ENCODE measurements around the gene ZBTB16.

Gene ZBTB16

GRCh38 chr11:114171257-114172054 is 111.9 kb downstream of the ZBTB16 start:
- no peak for DNase-seq

- no peak for DNase-seq
Observed at GRCh38 chr11:114172055-114172861, 112.7 kb downstream of the ZBTB16 start.

GRCh38 chr11:114172871-114173444 is 113.4 kb downstream of the ZBTB16 start:
- DNase-seq: no peak

GRCh38 chr11:114173843-114174242 is 114.3 kb downstream of the ZBTB16 start:
- no peak for DNase-seq

GRCh38 chr11:114174712-114175495 is 115.4 kb downstream of the ZBTB16 start:
- no peak for DNase-seq

- no peak for DNase-seq
Observed at GRCh38 chr11:114175706-114176105, 116.2 kb downstream of the ZBTB16 start.

- DNase-seq: no peak
Observed at GRCh38 chr11:114176321-114176720, 116.8 kb downstream of the ZBTB16 start.

- DNase-seq: no peak
Observed at GRCh38 chr11:114178656-114179055, 119.1 kb downstream of the ZBTB16 start.

- peak; percentile 62 for DNase-seq
Observed at GRCh38 chr11:114179234-114179941, 119.9 kb downstream of the ZBTB16 start.

GRCh38 chr11:114180301-114181055 is 121.0 kb downstream of the ZBTB16 start:
- peak; percentile 55 for DNase-seq

- no peak for DNase-seq
Observed at GRCh38 chr11:114181195-114181594, 121.7 kb downstream of the ZBTB16 start.

- no peak for DNase-seq
Observed at GRCh38 chr11:114181752-114182151, 122.2 kb downstream of the ZBTB16 start.

- no peak for DNase-seq
Observed at GRCh38 chr11:114182471-114183043, 123.0 kb downstream of the ZBTB16 start.

GRCh38 chr11:114183044-114183511 is 123.6 kb downstream of the ZBTB16 start:
- DNase-seq: no peak

- DNase-seq: no peak
Observed at GRCh38 chr11:114185436-114185835, 125.9 kb downstream of the ZBTB16 start.

- DNase-seq: no peak
Observed at GRCh38 chr11:114187173-114187572, 127.7 kb downstream of the ZBTB16 start.

GRCh38 chr11:114188851-114189570 is 129.5 kb downstream of the ZBTB16 start:
- no peak for DNase-seq

- DNase-seq: no peak
Observed at GRCh38 chr11:114190630-114191029, 131.1 kb downstream of the ZBTB16 start.

- DNase-seq: no peak
Observed at GRCh38 chr11:114191893-114192292, 132.4 kb downstream of the ZBTB16 start.

- peak; percentile 37 for DNase-seq
Observed at GRCh38 chr11:114192841-114193389, 133.4 kb downstream of the ZBTB16 start.

All from NCI-H345 (cell line).